Activated gamma-delta T cell (primary cell): Measurements from ENCODE around the gene CYP26B1.

Experiments used
- DNase-seq: peaks from one replicate; lab custom pipeline; 2025; lab: John Stamatoyannopoulos, UW
- total RNA-seq, 2 donors: gene quantifications; one replicate each; lab custom pipeline; 2026; lab: John Stamatoyannopoulos, UW

Gene CYP26B1
- 0 to 0.13 reads per million in 2 donors for total RNA-seq

- DNase-seq: no peak
Measured at GRCh38 chr2:72147303-72147971, at the start of gene CYP26B1. CYP26B1 (minus strand) TSS chr2:72147862; CDS start chr2:72147834, 28 bp downstream.

GRCh38 chr2:72193723-72194122 is 46.1 kb upstream of the CYP26B1 start:
- DNase-seq: no peak

- no peak for DNase-seq
Measured at GRCh38 chr2:72191441-72191840, 43.8 kb upstream of the CYP26B1 start.

- no peak for DNase-seq
Measured at GRCh38 chr2:72185206-72185605, 37.5 kb upstream of the CYP26B1 start.

- no peak for DNase-seq
Measured at GRCh38 chr2:72183466-72183865, 35.8 kb upstream of the CYP26B1 start.

- no peak for DNase-seq
Measured at GRCh38 chr2:72183016-72183415, 35.4 kb upstream of the CYP26B1 start.

GRCh38 chr2:72182547-72182946 is 34.9 kb upstream of the CYP26B1 start:
- no peak for DNase-seq

GRCh38 chr2:72181616-72182015 is 34.0 kb upstream of the CYP26B1 start:
- DNase-seq: no peak

GRCh38 chr2:72180351-72180750 is 32.7 kb upstream of the CYP26B1 start:
- DNase-seq: no peak

GRCh38 chr2:72178551-72178950 is 30.9 kb upstream of the CYP26B1 start:
- DNase-seq: no peak

GRCh38 chr2:72176281-72176680 is 28.6 kb upstream of the CYP26B1 start:
- DNase-seq: no peak

GRCh38 chr2:72175636-72176035 is 28.0 kb upstream of the CYP26B1 start:
- DNase-seq: no peak

GRCh38 chr2:72173640-72174321 is 26.1 kb upstream of the CYP26B1 start:
- DNase-seq: no peak

- DNase-seq: no peak
Measured at GRCh38 chr2:72172478-72172877, 24.8 kb upstream of the CYP26B1 start.

GRCh38 chr2:72166279-72166678 is 18.6 kb upstream of the CYP26B1 start:
- DNase-seq: no peak

- DNase-seq: no peak
Measured at GRCh38 chr2:72165792-72166191, 18.1 kb upstream of the CYP26B1 start.

GRCh38 chr2:72162574-72162973 is 14.9 kb upstream of the CYP26B1 start:
- DNase-seq: no peak

GRCh38 chr2:72159211-72159993 is 11.7 kb upstream of the CYP26B1 start:
- no peak for DNase-seq

GRCh38 chr2:72157871-72158771 is 10.5 kb upstream of the CYP26B1 start:
- DNase-seq: no peak

- no peak for DNase-seq
Measured at GRCh38 chr2:72156872-72157271, 9.2 kb upstream of the CYP26B1 start.

- no peak for DNase-seq
Measured at GRCh38 chr2:72155737-72156136, 8.1 kb upstream of the CYP26B1 start.

- DNase-seq: no peak
Measured at GRCh38 chr2:72155151-72155550, 7.5 kb upstream of the CYP26B1 start.
